ENCODE measurements around the gene ORAI3. TPM values are rescaled to one million over a fixed set of nuclear protein-coding genes. Genes with fewer than 3 reads are reported as not detected.

ORAI3 gene
- total and polyA plus RNA-seq, 2 of the 13 experiments (the other 11 are each of a cell fraction or from before 2014, with no cell fraction given): 11.4 to 32.0 TPM

DNA sequence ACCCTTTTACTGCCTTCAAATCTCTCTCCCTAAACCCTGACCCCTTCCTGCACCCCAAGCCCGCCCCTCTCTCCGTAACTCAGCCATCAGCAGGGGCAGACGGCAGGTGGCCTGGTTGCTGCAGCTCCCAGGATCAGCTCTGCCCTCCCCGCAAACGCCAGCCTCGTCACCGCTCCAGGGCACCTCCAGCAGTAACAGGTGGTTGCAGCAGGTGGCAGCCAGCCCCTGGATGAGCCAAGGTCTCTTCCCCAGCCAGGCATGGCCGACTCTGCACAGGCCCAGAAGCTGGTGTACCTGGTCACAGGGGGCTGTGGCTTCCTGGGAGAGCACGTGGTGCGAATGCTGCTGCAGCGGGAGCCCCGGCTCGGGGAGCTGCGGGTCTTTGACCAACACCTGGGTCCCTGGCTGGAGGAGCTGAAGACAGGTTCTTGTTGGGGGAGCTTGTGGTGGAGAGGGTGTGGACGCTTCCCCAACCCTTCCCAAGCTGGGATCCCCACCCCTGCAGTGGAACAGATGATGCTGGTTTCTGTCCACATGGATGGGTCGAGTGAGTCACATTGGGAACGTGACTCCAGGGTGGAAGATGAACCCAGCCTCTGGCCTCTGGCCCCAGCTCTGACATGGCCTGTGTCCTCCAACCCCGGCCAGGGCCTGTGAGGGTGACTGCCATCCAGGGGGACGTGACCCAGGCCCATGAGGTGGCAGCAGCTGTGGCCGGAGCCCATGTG, 36.7 kb downstream of the ORAI3 start (continued):
- TF ChIP-seq REST (IDR thresholded peaks at IDR 0.05; ENCODE audit: borderline replicate concordance in 1 of 2, low read depth in 1 of 2, low read length in 2 of 2) (no peak), NR2F1 (CRISPR knock-in tag; IDR thresholded peaks at IDR 0.05) (no peak), FOXK2 (IDR thresholded peaks at IDR 0.05) (no peak), HNRNPH1 (optimal IDR thresholded peaks at IDR 0.05; ENCODE audit: low read depth, low read length) (no peak), ZNF564 (CRISPR knock-in tag; IDR thresholded peaks at IDR 0.05) (no peak), ATF2 (CRISPR knock-in tag; IDR thresholded peaks at IDR 0.05) (peak; percentile 30; the same call in 1 of the 2 replicates), ZNF280B (CRISPR knock-in tag; IDR thresholded peaks at IDR 0.05; ENCODE audit: borderline replicate concordance) (peak; percentile 89; the same call in 1 of the 2 replicates), UBTF (CRISPR knock-in tag; IDR thresholded peaks at IDR 0.05) (peak; percentile 84), RFXAP (CRISPR knock-in tag; IDR thresholded peaks at IDR 0.05; ENCODE audit: borderline replicate concordance) (peak; percentile 15; the same call in 1 of the 2 replicates), ZNF263 (CRISPR knock-in tag; IDR thresholded peaks at IDR 0.05) (peak; percentile 39; the same call in 1 of the 2 replicates), ZSCAN25 (CRISPR knock-in tag; IDR thresholded peaks at IDR 0.05) (peak; percentile 80), HOXA9 (CRISPR knock-in tag; IDR thresholded peaks at IDR 0.05; ENCODE audit: borderline replicate concordance) (peak; percentile 72; the same call in 1 of the 2 replicates), ISX (CRISPR knock-in tag; conservative IDR thresholded peaks at IDR 0.05) (0 out of 2 replicates have a peak, but pooled peaks have one; percentile 44)
- TF ChIP-seq, protein P1, sequence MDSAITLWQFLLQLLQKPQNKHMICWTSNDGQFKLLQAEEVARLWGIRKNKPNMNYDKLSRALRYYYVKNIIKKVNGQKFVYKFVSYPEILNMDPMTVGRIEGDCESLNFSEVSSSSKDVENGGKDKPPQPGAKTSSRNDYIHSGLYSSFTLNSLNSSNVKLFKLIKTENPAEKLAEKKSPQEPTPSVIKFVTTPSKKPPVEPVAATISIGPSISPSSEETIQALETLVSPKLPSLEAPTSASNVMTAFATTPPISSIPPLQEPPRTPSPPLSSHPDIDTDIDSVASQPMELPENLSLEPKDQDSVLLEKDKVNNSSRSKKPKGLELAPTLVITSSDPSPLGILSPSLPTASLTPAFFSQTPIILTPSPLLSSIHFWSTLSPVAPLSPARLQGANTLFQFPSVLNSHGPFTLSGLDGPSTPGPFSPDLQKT (CRISPR knock-in tag; IDR thresholded peaks at IDR 0.05; ENCODE audit: borderline replicate concordance): 0 out of 2 replicates have a peak, but pooled peaks have one; percentile 44
- TF ChIP-seq, protein P2, sequence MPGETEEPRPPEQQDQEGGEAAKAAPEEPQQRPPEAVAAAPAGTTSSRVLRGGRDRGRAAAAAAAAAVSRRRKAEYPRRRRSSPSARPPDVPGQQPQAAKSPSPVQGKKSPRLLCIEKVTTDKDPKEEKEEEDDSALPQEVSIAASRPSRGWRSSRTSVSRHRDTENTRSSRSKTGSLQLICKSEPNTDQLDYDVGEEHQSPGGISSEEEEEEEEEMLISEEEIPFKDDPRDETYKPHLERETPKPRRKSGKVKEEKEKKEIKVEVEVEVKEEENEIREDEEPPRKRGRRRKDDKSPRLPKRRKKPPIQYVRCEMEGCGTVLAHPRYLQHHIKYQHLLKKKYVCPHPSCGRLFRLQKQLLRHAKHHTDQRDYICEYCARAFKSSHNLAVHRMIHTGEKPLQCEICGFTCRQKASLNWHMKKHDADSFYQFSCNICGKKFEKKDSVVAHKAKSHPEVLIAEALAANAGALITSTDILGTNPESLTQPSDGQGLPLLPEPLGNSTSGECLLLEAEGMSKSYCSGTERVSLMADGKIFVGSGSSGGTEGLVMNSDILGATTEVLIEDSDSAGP (CRISPR knock-in tag; IDR thresholded peaks at IDR 0.05; ENCODE audit: borderline replicate concordance): peak; percentile 77
